GM21737 (cell line): ENCODE results near the gene ARL15.
A peak's percentile ranks its signal among the peaks of the same experiment; 100 is the strongest.
"Not testable (repeated sequence)": the region's sequence is repeated elsewhere in the genome, so short reads cannot be mapped to it uniquely, and the experiment has no call there.

ENCODE experiments used
- ATAC-seq: cut with Tn5 transposase; IDR thresholded peaks from one replicate; pipeline ENCODE4 v1.9.1; 2021; ENCODE audit warnings: mild to moderate bottlenecking, moderate library complexity; ENCODE audit not compliant: unreplicated experiment

Gene ARL15

DNA sequence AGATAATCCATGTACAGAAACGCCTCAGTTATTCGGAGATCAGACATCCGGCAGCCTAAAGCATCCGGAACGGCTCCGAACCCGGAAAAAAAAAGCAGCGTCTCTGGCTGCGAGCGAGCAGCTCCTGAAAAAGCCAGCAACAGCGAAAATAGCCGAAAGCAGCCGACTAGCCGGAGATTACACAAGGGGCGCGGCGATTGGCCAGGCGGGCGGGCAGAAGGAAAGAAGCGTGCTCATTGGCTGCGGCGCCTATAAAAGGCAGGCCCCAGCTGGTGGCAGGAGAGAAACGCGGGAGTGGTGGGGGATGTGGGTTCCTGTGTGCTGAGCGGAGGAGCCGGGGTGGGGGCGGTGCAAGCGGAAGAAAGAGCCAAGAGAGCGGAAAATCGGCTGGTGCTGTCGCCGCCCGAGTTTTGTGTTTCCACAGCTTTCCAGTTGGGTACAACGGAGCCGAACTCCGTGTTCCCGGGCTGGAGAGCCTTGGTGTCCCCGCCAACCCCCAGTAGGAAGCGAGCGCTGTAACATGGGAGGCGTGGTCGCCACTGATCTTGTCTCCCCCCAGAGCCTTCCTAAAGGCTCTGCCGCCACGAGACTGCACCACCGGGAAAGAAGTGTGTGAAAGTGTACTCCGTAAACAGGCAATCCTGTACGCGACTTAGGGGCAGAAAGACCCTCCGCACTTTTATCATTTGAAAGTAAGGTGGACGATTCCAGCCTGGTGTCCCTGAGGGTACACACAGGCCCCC, at the start of gene ARL15:
TSS of gene ARL15 (minus strand) at position 141 of the 743 bp plus-strand sequence.
- peak; percentile 97 for ATAC-seq

DNA sequence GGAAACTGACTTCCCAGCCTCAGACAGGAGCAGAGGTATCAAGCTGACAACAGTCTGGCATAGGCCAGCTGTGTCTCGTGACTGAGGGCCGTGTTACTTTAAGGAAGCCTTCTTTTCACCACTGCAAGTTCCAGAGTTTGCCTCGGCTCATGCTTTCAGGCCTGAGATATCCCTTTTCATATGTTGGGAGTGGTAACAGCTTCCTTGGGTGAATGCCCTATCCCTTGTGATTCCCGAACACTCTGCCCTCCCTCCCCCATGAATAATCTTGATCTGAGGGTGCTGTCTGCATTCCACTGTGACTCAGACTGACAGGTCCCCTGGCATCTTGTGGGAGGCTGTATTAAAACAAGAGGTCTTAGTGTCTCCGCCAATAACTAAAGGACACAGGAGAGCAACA, 49.7 kb upstream of the ARL15 start:
- no peak for ATAC-seq

DNA sequence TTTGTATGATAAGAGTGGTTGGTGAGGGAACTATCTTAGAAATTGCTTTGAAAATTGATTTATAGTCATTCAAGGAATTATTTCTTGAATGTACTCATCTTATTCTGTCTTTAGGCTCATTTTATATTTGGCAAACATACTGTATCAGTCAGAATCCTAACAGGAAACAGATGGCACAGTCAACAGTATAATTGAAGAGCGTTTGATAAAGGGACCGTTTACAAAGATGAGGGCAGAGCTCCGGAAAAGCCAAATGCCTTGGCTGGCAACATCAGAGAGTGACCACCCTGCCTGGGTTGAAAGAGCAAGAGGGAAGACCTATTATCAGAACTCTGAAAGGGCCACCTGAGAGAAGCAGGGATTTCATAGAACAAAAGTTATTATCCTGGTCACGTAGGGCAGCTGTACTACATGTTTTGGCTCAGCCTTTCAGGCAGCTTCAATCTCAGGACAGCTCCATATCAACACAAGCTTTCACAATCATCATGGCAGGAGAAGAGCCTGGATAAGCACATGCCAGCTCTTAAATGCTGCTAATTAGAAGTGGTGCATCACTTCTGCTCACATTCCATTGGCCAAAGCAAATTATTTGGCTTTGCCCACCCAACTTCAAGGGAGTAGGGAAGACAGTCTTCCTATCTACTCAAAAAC, 47.2 kb upstream of the ARL15 start:
- no peak for ATAC-seq

DNA sequence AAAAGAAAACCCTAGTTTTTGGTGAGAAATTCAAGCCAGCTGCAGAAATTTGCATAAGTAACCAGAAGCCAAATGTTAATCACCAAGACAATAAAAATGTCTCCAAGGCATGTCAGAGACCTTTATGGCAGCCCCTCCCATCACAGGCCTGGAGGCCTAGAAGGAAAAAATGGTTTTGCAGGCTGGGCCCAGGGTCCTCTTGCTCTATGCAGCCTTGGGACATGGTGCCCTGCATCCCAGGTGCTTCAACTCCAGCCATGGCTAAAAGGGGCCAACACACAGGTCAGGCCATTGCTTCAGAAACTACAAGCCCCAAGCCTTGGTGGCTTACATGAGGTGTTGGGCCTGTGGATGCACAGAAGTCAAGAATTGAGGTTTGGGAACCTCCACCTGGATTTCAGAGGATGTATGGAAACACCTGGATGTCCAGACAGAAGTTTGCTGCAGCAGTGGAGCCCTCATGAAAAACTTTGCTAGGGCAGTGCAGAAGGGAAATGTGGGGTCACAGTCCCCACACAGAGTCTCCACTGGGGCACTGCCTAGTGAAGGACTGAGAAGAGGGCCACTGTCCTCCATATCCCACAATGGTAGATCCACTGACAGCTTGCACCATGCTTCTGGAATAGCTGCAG, 43.7 kb upstream of the ARL15 start:
- not testable (repeated sequence) for ATAC-seq

DNA sequence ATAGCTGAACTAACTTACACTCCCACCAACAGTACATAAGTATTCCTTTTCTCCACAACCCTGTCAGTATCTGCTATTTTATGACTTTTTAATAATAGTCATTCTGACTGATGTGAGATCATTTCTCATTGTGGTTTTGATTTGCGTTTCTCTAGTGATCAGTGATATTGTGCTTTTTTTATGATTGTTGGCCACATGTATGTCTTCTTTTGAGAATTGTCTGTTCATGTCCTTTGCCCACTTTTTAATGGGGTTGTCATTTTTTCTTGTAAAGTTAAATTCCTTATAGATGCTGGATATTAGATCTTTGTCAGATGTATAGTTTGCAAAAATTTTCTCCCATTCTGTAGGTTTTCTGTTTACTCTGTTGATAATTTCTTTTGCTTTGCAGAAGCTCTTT, 42.2 kb upstream of the ARL15 start:
- ATAC-seq = not testable (repeated sequence)

DNA sequence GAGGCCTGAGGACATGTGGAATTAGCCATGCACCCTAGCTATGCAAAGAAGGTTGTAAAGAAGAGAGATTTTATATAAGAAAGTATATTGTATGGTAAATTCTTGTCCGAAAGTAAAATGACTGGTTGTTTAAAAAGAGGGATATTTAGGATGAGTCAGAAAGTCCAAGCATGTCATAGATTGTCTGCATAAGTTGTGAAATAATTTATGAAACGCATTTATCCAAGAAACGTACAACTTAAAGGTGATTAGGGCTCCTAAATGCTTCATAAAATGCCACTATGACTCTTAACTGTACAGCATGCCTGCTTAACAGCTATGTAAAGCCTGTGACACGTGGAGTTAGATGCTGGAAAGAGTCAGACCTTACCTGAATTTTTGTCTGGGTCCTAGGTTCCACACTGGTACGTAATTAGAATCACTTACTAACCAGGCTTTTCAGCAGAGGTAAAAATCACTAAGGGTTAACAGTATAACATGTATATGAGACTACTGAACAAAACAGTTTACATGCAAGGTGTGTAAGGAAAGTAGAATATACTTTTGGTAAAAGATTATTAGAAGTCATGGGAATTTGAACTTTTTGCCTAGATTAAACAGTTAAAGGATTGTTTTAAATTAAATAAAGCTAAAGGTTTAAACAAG, 37.0 kb upstream of the ARL15 start:
- no peak for ATAC-seq

DNA sequence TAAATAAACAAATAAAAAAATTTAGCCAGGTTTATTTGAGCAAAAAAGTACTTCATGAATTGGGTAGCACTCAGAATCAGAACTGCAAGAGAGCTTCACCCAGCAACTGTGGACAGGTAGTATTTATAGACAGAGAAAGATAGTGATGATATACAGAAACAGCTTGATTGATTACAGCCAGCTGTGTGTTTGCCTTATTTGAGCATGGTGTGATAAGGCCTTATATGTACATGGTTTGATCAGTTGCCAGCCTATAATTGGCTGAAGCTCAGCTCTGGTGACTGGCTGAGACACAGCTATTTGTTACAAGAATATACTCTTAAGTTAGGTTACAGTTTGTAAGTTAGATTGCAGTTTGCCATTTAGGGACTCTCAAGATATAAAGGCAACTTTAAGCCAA, 34.3 kb upstream of the ARL15 start:
- ATAC-seq = no peak

DNA sequence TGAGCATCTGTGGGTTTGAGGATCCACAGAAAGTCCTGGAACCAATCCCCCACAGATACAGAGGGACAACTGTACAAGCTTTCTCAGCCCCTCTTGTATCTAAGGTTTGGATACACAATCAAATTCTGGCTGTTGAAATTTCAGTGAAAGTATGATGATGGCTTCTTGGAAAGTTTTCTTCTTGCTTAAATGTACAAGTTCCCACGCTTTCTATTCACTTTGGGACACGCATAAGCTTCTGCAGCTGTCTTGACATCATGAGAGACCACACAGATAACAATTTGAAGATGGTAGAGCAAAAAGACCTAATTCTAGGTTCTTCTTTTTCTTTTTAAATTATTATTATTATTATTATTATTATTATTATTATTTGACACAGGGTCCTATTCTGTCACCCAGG, 31.6 kb upstream of the ARL15 start:
- no peak for ATAC-seq

DNA sequence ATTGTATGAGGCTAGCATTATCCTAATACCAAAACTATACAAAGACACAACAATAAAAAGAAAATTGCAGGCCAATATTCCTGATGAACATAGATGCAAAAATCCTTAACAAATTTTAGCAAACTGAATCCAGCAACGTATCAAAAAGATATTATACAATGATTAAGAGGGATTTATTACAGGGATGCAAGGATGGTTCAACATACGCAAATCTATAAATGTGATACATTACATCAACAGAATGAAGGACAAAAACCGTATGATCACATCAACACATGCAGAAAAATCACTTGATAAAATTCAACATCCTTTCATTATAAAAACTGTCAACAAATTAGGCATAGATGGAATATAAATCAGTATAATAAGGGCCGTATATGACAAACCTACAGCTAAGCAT, 27.1 kb upstream of the ARL15 start:
- ATAC-seq = no peak

DNA sequence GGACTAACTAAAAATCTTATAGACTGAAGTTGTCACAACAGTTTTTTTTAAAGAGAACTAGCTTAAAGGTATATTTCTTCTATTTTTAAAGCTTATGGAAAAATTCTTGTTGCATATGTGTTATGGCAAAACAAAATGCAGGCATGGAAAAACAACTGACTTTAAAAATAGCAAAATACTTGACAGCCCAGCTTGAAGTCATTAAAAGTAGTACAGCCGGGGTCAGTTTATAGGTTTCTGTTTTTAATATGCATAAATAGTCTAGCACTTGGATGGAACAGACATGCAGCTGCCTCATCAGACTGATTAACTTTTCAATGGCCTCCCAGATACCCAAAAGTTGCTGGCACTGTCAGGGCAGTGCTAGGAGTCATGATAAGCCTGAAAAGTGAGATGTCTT, 22.3 kb upstream of the ARL15 start:
- ATAC-seq = no peak

DNA sequence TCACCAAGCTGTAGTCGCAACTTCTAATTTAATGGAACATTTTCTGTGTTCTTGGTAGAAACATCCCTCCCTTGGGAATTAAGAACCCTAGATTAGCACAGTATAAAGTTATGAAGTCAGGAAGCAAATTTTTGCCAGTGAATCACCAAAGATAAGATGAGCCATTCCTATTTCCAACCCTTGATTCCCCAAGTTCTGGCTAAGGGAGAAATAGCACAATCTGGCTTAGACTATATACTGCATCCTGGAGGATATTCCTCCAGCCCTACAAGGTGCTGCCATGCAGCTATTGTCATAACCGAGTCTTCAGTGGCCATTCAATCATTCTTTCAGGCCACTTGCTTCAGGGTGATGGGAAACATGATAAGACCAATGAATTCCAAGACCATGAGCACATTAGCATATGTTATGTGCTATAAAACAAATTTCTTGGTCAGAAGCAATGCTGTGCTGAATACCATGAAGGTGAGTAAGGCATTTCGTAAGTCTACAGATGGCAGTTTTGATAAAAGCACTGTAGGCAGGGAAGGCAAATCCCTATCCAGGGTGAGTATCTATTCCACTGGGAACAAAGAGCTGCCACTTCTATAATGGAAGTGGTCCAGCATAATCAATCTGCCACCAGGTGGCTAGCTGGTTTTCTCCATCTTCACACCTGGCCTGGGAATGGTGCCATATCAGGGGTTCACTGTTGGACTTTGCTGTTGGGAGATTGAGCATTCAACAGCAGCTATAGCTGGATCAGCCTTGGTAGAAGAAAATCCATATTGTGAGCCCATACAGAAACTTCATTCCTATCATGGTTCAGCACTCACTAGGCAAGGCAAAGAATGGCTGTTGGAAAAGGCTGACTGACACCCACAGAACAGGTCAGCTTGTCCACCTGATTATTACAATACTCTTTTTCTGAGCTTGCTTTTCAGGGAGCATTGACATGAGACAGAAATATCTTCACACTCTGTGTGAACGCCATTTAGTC, 19.6 kb upstream of the ARL15 start:
- ATAC-seq = no peak

DNA sequence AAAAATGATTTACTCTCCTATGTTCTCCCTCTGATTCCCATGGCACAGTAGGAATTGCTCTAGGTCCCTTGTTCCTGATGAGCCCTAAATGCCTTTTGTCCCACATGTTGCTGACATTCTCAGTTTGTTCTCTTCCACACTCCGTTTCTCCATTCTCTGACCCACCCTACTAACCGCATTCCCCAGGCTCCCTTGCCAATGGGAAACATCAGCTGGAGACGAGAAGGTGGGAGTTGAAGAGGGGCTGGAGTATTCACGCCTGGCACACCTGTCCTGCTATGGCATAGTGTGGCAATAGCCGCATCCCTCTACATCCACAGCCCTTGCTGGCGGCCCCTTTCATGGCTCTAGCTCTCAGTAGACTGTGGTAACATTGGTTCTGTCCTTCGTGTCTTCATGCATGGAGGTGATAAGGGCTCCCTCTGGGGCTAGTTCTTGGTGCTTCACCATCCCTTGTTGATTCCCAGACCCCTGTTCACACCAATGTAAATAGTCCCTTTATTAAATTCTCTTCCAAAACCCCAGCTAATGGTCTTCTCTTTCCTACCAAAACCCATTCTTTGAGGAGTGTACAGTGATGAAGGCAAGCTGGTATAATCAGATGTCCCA, 16.4 kb upstream of the ARL15 start:
- no peak for ATAC-seq

DNA sequence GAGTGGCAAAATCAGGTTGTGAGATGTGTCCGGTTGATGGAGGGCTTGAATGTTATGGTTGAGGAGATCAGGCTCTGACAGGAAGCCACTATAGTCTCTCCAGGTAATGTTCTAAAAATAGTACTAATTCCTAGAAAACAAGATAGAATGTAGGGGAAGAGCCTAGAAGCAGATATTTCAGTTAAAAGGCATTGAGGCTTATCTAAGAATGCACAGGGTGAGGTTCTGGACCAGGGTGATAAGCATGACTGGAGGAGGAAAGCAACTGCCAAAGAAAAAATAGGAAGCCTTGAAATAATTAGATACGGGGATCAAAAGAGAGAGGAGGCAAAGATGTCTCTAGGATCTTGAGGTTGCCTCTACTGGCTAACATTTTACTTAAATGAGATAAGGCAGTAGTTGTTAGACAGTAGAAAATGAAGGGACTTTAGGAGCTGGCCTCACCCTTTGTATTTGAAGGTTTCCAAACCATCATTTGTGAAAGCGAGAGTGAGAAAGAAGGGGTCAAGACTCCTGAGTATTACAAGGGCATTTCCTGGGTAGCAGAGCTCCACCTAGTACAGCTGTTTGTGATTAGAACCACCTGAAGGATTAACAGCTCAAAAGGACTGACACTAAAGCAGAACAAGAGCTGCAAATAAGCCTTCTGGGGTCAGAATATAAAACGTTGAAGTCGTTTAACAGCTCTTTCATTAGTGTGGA, 15.4 kb upstream of the ARL15 start:
- no peak for ATAC-seq

DNA sequence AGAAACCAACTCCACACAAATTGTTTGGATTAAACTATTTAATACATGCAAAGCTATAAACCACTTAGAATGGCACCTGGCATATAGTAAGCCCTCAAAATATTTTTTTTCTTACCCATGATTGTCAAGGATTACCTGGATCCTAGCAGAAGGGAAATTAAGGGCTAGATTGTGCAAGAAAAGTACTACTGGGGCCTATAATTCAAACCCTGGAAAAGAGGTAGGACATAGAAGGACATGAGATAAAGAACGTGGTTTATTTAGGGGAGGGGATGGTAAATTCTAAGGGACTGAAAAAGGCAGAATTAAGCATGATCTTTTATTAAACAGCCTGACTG, 14.9 kb upstream of the ARL15 start:
- ATAC-seq = no peak

DNA sequence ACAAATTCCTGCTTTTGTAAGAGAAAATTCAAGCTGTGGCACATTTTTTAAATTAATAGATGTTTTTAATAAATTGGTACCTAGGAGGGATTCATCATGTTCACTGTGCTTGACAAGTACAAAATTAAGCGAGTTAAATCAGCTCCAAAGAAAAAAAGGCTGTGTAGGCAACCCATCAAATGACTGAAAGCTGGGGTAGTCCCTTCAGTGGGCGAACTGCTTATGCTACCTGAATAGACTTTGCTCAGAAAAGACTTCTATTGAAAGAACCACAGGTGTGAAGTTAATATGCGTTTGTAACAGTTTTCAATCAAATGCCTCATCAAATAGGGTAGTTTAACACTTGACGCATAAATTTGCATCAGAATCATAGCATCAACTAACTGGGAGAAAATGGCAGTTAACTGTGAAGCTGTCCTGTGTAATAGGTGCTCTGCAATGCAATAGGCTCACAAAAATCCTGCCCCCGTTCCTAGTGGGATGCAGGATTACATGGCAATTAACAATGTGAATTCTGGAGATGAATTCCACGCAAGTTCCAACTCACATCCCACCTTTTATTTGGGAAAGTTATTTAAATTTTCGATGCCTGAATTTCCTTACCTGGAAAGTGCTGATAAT, 14.4 kb upstream of the ARL15 start:
- ATAC-seq = no peak

DNA sequence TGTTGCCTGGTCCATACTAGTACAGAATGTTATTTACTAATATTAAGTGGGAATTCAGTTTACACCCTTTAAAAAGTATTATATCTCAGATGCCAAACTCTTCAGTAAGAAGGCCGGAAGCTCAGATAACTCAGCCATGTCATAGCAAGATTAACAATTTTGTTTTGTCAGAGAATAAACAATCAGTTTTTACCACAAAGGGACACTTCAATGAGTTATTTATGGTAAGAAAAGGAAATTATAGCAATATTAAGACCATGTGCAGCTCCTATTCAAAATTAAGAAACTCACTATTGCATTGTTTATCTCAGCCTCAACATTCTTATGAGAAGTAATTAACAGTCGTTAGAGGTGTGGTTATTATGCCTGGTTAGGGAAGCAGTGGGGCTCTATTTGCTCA, 13.1 kb upstream of the ARL15 start:
- no peak for ATAC-seq

DNA sequence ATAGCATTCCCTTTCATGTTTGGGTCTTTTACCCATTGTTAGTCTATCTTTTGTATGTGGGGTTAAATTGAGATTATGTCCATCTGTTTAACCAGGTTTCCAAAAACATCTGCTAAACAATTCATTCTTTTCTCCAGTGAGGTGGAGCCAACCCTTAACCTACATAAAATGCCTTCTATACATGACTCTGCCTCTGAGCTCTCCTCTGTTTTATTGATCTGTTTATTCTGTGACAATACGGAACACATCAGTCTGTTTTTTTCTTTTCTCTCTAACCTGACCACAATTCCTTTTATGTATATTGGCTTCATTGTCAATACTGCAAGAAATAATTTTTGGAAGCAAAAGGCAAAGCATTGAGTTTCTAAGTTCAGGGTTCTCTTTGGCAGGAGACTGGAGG, 9.9 kb upstream of the ARL15 start:
- no peak for ATAC-seq

DNA sequence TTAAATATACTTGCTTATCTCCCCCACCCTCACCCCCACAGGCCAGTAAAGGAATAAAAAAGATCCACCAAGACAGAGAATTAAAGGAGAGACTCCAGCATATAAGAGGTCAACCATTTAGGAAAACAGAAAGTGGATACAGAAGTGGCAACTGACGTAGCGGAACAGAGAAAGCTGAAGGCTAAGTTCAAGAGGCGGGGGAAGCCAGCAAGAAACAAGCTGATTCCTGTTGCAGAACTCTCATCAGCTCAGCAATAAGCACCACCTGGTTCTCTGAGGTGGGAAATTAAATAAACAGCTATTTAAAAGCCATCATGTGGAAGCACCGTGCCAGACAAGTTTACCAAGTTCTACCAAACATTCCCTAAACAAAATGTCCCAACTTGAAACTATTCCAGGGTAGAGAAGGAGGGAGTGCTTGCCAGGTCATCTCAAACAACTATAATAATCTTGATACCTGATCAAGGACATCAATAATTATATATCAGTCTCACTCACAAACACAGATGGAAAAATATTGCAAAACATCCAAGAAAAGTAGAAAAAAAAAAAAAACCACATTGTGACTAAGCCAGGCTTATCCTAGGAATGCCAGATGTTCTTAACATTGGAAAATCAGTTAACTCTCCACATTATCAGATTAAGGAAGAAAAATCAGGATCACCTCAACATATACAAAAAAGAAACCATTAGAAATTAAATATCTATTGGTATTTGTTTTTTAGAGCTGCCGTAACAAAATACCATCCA, 7.3 kb upstream of the ARL15 start:
- ATAC-seq = no peak
